Colonic mucosa (tissue), 4 donors: ENCODE data around the gene RYR2. TPM values are rescaled to one million over a fixed set of nuclear protein-coding genes. Genes with fewer than 3 reads are reported as not detected.

Experiments
- DNase-seq: peaks from one replicate; pipeline ENCODE4 v3.0.0-alpha.2; 2020
- H3K27ac ChIP-seq: fragments of 200-600 bp; one replicate; pipeline ENCODE4 v1.8.0; 2021
- H3K27me3 ChIP-seq: fragments of 200-600 bp; one replicate; pipeline ENCODE4 v1.8.0; 2021
- H3K36me3 ChIP-seq: fragments of 200-600 bp; one replicate; pipeline ENCODE4 v1.8.0; 2021
- H3K4me1 ChIP-seq: fragments of 200-600 bp; one replicate; pipeline ENCODE4 v1.8.0; 2021; ENCODE audit warnings: mild to moderate bottlenecking
- H3K4me3 ChIP-seq: fragments of 200-600 bp; one replicate; pipeline ENCODE4 v1.8.0; 2021
- H3K9ac ChIP-seq, 2 donors: one replicate each; pipeline ENCODE4 v1.7.0; 2013; ENCODE audit warnings: control low read depth in 2 of 2, low read depth in 2 of 2, low read length in 2 of 2
- H3K9me3 ChIP-seq: fragments of 200-600 bp; one replicate; pipeline ENCODE4 v1.8.0; 2021
- CTCF ChIP-seq: fragments of 200-600 bp; IDR thresholded peaks from one replicate; pipeline ENCODE4 v1.8.0; 2022; ENCODE audit warnings: antibody characterized with exemption, mild to moderate bottlenecking
- intact Hi-C: fragments of 100-400 bp; cut with DNase I; formaldehyde crosslinking; loops from one replicate; pipeline ENCODE4 v1.14.1; 2022
- total RNA-seq, 2 donors: library from RNA; stranded (reverse); fragmentation: NEBNext Ultra II Directional in 1 of 2; extraction: Animal tissue kit (Norgen Biotek cat#: 25700) in 1 of 2; gene quantifications; one replicate each; pipeline ENCODE4 v1.2.1, GENCODE V29; 2021
- donor health status: healthy.
- donor health status: DM: no; HTN: no; CAD: no.
- donor health status: DM: no; HTN: no; CAD: no.

RYR2 gene
- total RNA-seq, 2 donors from 2014 or later, result 0.15 to 0.56 TPM

GRCh38 chr1:237172118-237172485 lies 130.1 kb downstream of the RYR2 start:
- intact Hi-C loops, result no loop called here
- H3K9ac ChIP-seq, result no peak overlapping the region
- no peaks in the 10 kb centered on the region for H3K27me3 ChIP-seq
- H3K36me3 ChIP-seq, result no peaks in the 10 kb centered on the region
- H3K9me3 ChIP-seq, result no peaks in the 10 kb centered on the region
- no peaks in the 10 kb centered on the region for H3K4me1 ChIP-seq
- no peak overlapping the region for H3K27ac ChIP-seq
- no peak overlapping the region for H3K4me3 ChIP-seq
- DNase-seq, result no peak
- TF ChIP-seq CTCF, result no peak

GRCh38 chr1:237179503-237179902 lies 137.5 kb downstream of the RYR2 start:
- H3K4me1 ChIP-seq, result no peaks in the 10 kb centered on the region
- no peaks in the 10 kb centered on the region for H3K27me3 ChIP-seq
- H3K27ac ChIP-seq, result no peak overlapping the region
- TF ChIP-seq CTCF, result no peak
- no peak overlapping the region for H3K9ac ChIP-seq
- intact Hi-C loops, result no loop called here
- no peak overlapping the region for H3K4me3 ChIP-seq
- H3K36me3 ChIP-seq, result no peaks in the 10 kb centered on the region
- no peaks in the 10 kb centered on the region for H3K9me3 ChIP-seq
- DNase-seq, result no peak

GRCh38 chr1:237180256-237180655 lies 138.3 kb downstream of the RYR2 start:
- no peak for DNase-seq
- Histone ChIP-seq H3K9ac (no peak overlapping the region), H3K4me1 (no peaks in the 10 kb centered on the region), H3K36me3 (no peaks in the 10 kb centered on the region), H3K27me3 (no peaks in the 10 kb centered on the region), H3K27ac (no peak overlapping the region), H3K9me3 (no peaks in the 10 kb centered on the region), H3K4me3 (no peak overlapping the region)
- intact Hi-C loops, result no loop called here
- TF ChIP-seq CTCF, result no peak

GRCh38 chr1:237181743-237182317 lies 139.8 kb downstream of the RYR2 start:
- Histone ChIP-seq H3K9me3 (no peaks in the 10 kb centered on the region), H3K9ac (no peak overlapping the region), H3K27me3 (no peaks in the 10 kb centered on the region), H3K4me3 (no peak overlapping the region), H3K36me3 (no peaks in the 10 kb centered on the region), H3K4me1 (no peaks in the 10 kb centered on the region), H3K27ac (no peak overlapping the region)
- intact Hi-C loops, result no loop called here
- no peak for DNase-seq
- no peak for TF ChIP-seq CTCF

GRCh38 chr1:237183963-237184540 lies 142.1 kb downstream of the RYR2 start:
- Histone ChIP-seq H3K4me1 (no peaks in the 10 kb centered on the region), H3K9me3 (no peaks in the 10 kb centered on the region), H3K36me3 (no peaks in the 10 kb centered on the region), H3K9ac (no peak overlapping the region), H3K27ac (no peak overlapping the region), H3K27me3 (no peaks in the 10 kb centered on the region), H3K4me3 (no peak overlapping the region)
- TF ChIP-seq CTCF, result no peak
- intact Hi-C loops, result no loop called here
- no peak for DNase-seq
